HUDEP-2 (cell line): ENCODE measurements around the gene PCP4L1.
"Not testable (repeated sequence)": the region's sequence is repeated elsewhere in the genome, so short reads cannot be mapped to it uniquely, and the experiment has no call there.

Experiments used
- DNase-seq, 76 experiments: peaks; one replicate each; lab custom pipeline; 2025; ENCODE audit not compliant: unreplicated experiment in 76 of 76; lab: John Stamatoyannopoulos, UW

The PCP4L1 gene

GRCh38 chr1:161227196-161227871, 31.2 kb upstream of the PCP4L1 start:
- peak in 73 of 76 experiments; percentile 8 to 86 (median 66) for DNase-seq

- DNase-seq, result no peak
Observed at GRCh38 chr1:161228032-161228431, 30.5 kb upstream of the PCP4L1 start.

GRCh38 chr1:161229896-161230295, 28.6 kb upstream of the PCP4L1 start:
- DNase-seq, result peak in 3 of 76 experiments; percentile 7 to 21 (median 9)

- DNase-seq, result no peak
Observed at GRCh38 chr1:161230762-161231161, 27.8 kb upstream of the PCP4L1 start.

- no peak for DNase-seq
Observed at GRCh38 chr1:161233102-161233501, 25.4 kb upstream of the PCP4L1 start.

GRCh38 chr1:161235957-161236775, 22.4 kb upstream of the PCP4L1 start:
- DNase-seq, result no peak

GRCh38 chr1:161238039-161238473, 20.5 kb upstream of the PCP4L1 start, which contains the start of gene NR1I3:
TSS of gene NR1I3 (minus strand) at chr1:161238203. CDS start at chr1:161236565, 1,638 bp downstream.
- no peak for DNase-seq

- no peak for DNase-seq
Observed at GRCh38 chr1:161241682-161242081, 16.9 kb upstream of the PCP4L1 start.

- DNase-seq, result no peak
Observed at GRCh38 chr1:161242313-161242712, 16.2 kb upstream of the PCP4L1 start.

- no peak for DNase-seq
Observed at GRCh38 chr1:161244888-161245287, 13.7 kb upstream of the PCP4L1 start.

GRCh38 chr1:161250100-161250499, 8.4 kb upstream of the PCP4L1 start:
- not testable (repeated sequence) for DNase-seq

- DNase-seq, result no peak
Observed at GRCh38 chr1:161250829-161251228, 7.7 kb upstream of the PCP4L1 start.

GRCh38 chr1:161251579-161251978, 7.0 kb upstream of the PCP4L1 start:
- no peak for DNase-seq

GRCh38 chr1:161255302-161255701, 3.2 kb upstream of the PCP4L1 start:
- DNase-seq, result not testable (repeated sequence)

GRCh38 chr1:161255955-161256520, 2.5 kb upstream of the PCP4L1 start:
- not testable (repeated sequence) for DNase-seq

- not testable (repeated sequence) for DNase-seq
Observed at GRCh38 chr1:161257109-161257508, 1.4 kb upstream of the PCP4L1 start.

GRCh38 chr1:161259345-161259702, 779 bp downstream of the PCP4L1 start:
- DNase-seq, result no peak

GRCh38 chr1:161259765-161260164, 1.2 kb downstream of the PCP4L1 start:
- no peak for DNase-seq

GRCh38 chr1:161260376-161261260, 2.1 kb downstream of the PCP4L1 start:
- DNase-seq, result no peak
